CD4-positive, alpha-beta T cell (primary cell): ENCODE data around the gene METTL6. TPM values are rescaled to one million over a fixed set of nuclear protein-coding genes. Genes with fewer than 3 reads are reported as not detected.
"Not testable (repeated sequence)": the region's sequence is repeated elsewhere in the genome, so short reads cannot be mapped to it uniquely, and the experiment has no call there.

ENCODE experiments used
- ATAC-seq: fragments of 200-7000 bp; cut with Tn5 transposase; one replicate; pipeline ENCODE4 v1.10.0; 2022; ENCODE audit warnings: mild to moderate bottlenecking; ENCODE audit not compliant: poor library complexity
- CTCF ChIA-PET: fragments of 350-600 bp; sonication (Branson Sonifier 250); formaldehyde crosslinking; loops from one replicate; lab custom pipeline; 2021; ENCODE audit warnings: antibody characterized with exemption, inconsistent platforms; lab: Charles Lee
- POLR2A ChIA-PET: fragments of 350-600 bp; sonication (Branson Sonifier 250); formaldehyde crosslinking; loops from one replicate; lab custom pipeline; 2021; ENCODE audit warnings: antibody characterized with exemption, inconsistent platforms; lab: Charles Lee
- DNase-seq, 14 experiments: peaks; one replicate each; pipeline ENCODE4 v3.0.0-alpha.2; 2013 to 2020; ENCODE audit warnings: mixed read lengths in 2 of 14
- H3K27ac ChIP-seq, 2 donors: one replicate each; pipeline versions ENCODE4 v1.5.1 to v1.7.0; 2013; ENCODE audit warnings: low read length in 2 of 2, low read depth in 1 of 2, mild to moderate bottlenecking in 1 of 2
- H3K27me3 ChIP-seq, 2 experiments: 1 replicate in 1 of 2; 2 replicates in 1 of 2; pipeline versions ENCODE4 v1.6.1 to v1.7.0; 2013; ENCODE audit warnings: low read length in 2 of 2, control low read depth in 1 of 2, mild to moderate bottlenecking in 1 of 2, moderate library complexity in 1 of 2; ENCODE audit not compliant: insufficient read depth in 2 of 2, control insufficient read depth in 1 of 2
- H3K36me3 ChIP-seq: one replicate; pipeline ENCODE4 v1.6.1; 2013; ENCODE audit warnings: low read length, control low read depth; ENCODE audit not compliant: insufficient read depth
- H3K4me1 ChIP-seq: one replicate; pipeline ENCODE4 v1.6.1; 2013; ENCODE audit warnings: low read length, control low read depth; ENCODE audit not compliant: insufficient read depth
- H3K4me3 ChIP-seq: one replicate; pipeline ENCODE4 v1.5.1; 2013; ENCODE audit warnings: mild to moderate bottlenecking, low read length, moderate library complexity
- H3K9me3 ChIP-seq, 2 experiments: 1 replicate in 1 of 2; 2 replicates in 1 of 2; pipeline versions ENCODE4 v1.6.1 to v1.7.0; 2013; ENCODE audit warnings: low read length in 2 of 2, mild to moderate bottlenecking in 2 of 2, control low read depth in 1 of 2, moderate library complexity in 1 of 2; ENCODE audit not compliant: control insufficient read depth in 1 of 2, insufficient read depth in 1 of 2
- H3K27ac Mint-ChIP-seq: one replicate; pipeline ENCODE4 v1.8.0; 2020; ENCODE audit warnings: mixed read lengths
- H3K27me3 Mint-ChIP-seq: one replicate; pipeline ENCODE4 v1.8.0; 2021; ENCODE audit warnings: mixed read lengths
- H3K36me3 Mint-ChIP-seq: one replicate; pipeline ENCODE4 v1.8.0; 2021; ENCODE audit warnings: low read depth, mixed read lengths
- H3K4me1 Mint-ChIP-seq: one replicate; pipeline ENCODE4 v1.8.0; 2021; ENCODE audit warnings: low read depth, mixed read lengths
- H3K4me3 Mint-ChIP-seq: one replicate; pipeline ENCODE4 v1.8.0; 2020; ENCODE audit warnings: mild to moderate bottlenecking, mixed read lengths
- H3K9me3 Mint-ChIP-seq: one replicate; pipeline ENCODE4 v1.8.0; 2020; ENCODE audit warnings: mixed read lengths
- CTCF ChIP-seq: fragments of 200-600 bp; IDR thresholded peaks from one replicate; pipeline ENCODE4 v1.8.0; 2022; ENCODE audit warnings: antibody characterized with exemption, mild to moderate bottlenecking
- intact Hi-C, 2 experiments: fragments of 100-400 bp; cut with DNase I in 1 of 2; cut with micrococcal nuclease in 1 of 2; formaldehyde crosslinking; loops; one replicate each; pipeline versions ENCODE4 v1.15.1 to v1.9.0; 2023 to 2025; cut with DNase I, micrococcal nuclease
- total RNA-seq, 174 experiments: library from RNA in 2 of 174; stranded (reverse) in 2 of 174; gene quantifications; one replicate each; pipeline ENCODE4 v1.2.3 and lab custom pipeline; 2021 to 2026

The METTL6 gene
- total RNA-seq, 2 experiments from 2014 or later = 4.7 to 5.7 TPM

- H3K36me3 ChIP-seq = peaks cover 17% of the 10 kb centered on the region
- peaks cover 33% of the 10 kb centered on the region for H3K4me1 ChIP-seq
- no peaks in the 10 kb centered on the region for H3K27me3 Mint-ChIP-seq
- H3K4me1 Mint-ChIP-seq = peaks cover 67% of the 10 kb centered on the region
- CTCF ChIA-PET = interaction anchor here (0.7 kb wide), 1 partner anchor 94 kb away, joined by 3 read pairs; the partner anchor contains the start of gene SH3BP5
- ATAC-seq (no peak), DNase-seq (no peak)
- H3K27ac ChIP-seq = peak overlapping the region; percentile 58 to 80
- POLR2A ChIA-PET = interaction anchor here (1.7 kb wide), 1 partner anchor 221 kb away, joined by 4 read pairs; the partner anchor contains the start of gene CAPN7
- no peaks in the 10 kb centered on the region for H3K9me3 ChIP-seq
- peak overlapping the region; percentile 81 for H3K27ac Mint-ChIP-seq
- no peak for TF ChIP-seq CTCF
- intact Hi-C loops = loop anchor here (2.0 to 10.0 kb wide), 6 partner anchors 48 to 1552 kb away; partner anchors contain the start of genes DPH3 (in 1 of the 2), NR2C2 (in 1 of the 2) and OXNAD1 (in 1 of the 2)
- peak overlapping the region; percentile 72 for H3K4me3 ChIP-seq
- H3K27me3 ChIP-seq = no peaks in the 10 kb centered on the region
- peaks cover 76% of the 10 kb centered on the region for H3K36me3 Mint-ChIP-seq
- no peaks in the 10 kb centered on the region for H3K9me3 Mint-ChIP-seq
- peak overlapping the region; percentile 93 for H3K4me3 Mint-ChIP-seq
Measured at GRCh38 chr3:15426579-15427118, 695 bp downstream of the METTL6 start.

- no peak overlapping the region for H3K4me3 ChIP-seq
- H3K27me3 ChIP-seq = no peaks in the 10 kb centered on the region
- H3K36me3 ChIP-seq = peaks cover 32% of the 10 kb centered on the region
- POLR2A ChIA-PET = no interaction called here
- peaks cover 73% of the 10 kb centered on the region for H3K36me3 Mint-ChIP-seq
- no peak for ATAC-seq
- H3K9me3 ChIP-seq = no peaks in the 10 kb centered on the region
- peak overlapping the region; percentile 27 for H3K4me3 Mint-ChIP-seq
- intact Hi-C loops = loop anchor here in 1 of 2 experiments (10.0 kb wide), 3 partner anchors 476 to 1546 kb away; partner anchors contain the start of genes DPH3, NR2C2 and OXNAD1
- no peak for TF ChIP-seq CTCF
- peaks cover 5% of the 10 kb centered on the region for H3K4me1 ChIP-seq
- no peak overlapping the region for H3K27ac Mint-ChIP-seq
- peaks cover 36% of the 10 kb centered on the region for H3K4me1 Mint-ChIP-seq
- no peaks in the 10 kb centered on the region for H3K9me3 Mint-ChIP-seq
- CTCF ChIA-PET = no interaction called here
- H3K27ac ChIP-seq = no peak overlapping the region
- H3K27me3 Mint-ChIP-seq = no peaks in the 10 kb centered on the region
- no peak for DNase-seq
Measured at GRCh38 chr3:15420871-15421270, 6.5 kb downstream of the METTL6 start.

- H3K9me3 Mint-ChIP-seq, H3K4me1 Mint-ChIP-seq, DNase-seq, H3K4me1 ChIP-seq, H3K9me3 ChIP-seq, H3K27me3 ChIP-seq, H3K4me3 ChIP-seq, intact Hi-C loops, H3K27ac ChIP-seq, H3K4me3 Mint-ChIP-seq, ATAC-seq, CTCF ChIA-PET, H3K27me3 Mint-ChIP-seq, H3K27ac Mint-ChIP-seq: not testable (repeated sequence)
- H3K36me3 Mint-ChIP-seq = peaks cover 68% of the 10 kb centered on the region
- POLR2A ChIA-PET = interaction anchor here (1.2 kb wide), 1 partner anchor 205 kb away, joined by 3 read pairs; the partner anchor contains the start of gene CAPN7
- peaks cover 53% of the 10 kb centered on the region for H3K36me3 ChIP-seq
Measured at GRCh38 chr3:15410966-15411365, 16.4 kb downstream of the METTL6 start.
